ENCODE measurements around the gene MED19.

The MED19 gene

GRCh38 chr11:57659669-57660068 lies 52.3 kb downstream of the MED19 start:
- Histone ChIP-seq H3K36me3 (ENCODE audit: insufficient read depth, insufficient read length, low read length) (peaks cover 39% of the 10 kb centered on the region), H3K9ac (ENCODE audit: insufficient read length, low read depth) (no peak overlapping the region), H3K4me3 (ENCODE audit: insufficient read length, low read depth) (no peak overlapping the region), H3K9me3 (ENCODE audit: insufficient read depth, low read length) (no peaks in the 10 kb centered on the region), H3K4me1 (ENCODE audit: insufficient read depth, insufficient read length) (no peaks in the 10 kb centered on the region), H3K27me3 (ENCODE audit: insufficient read depth, insufficient read length) (peaks cover 6% of the 10 kb centered on the region)
- TF ChIP-seq YY1 (IDR thresholded peaks at IDR 0.05; ENCODE audit: insufficient read depth, insufficient read length) (no peak), ZNF274 (IDR thresholded peaks at IDR 0.05; ENCODE audit: low read depth, low read length) (no peak), SUZ12 (IDR thresholded peaks at IDR 0.05; ENCODE audit: extremely low read depth, insufficient read depth, insufficient read length) (no peak)
- no peak for DNase-seq (ENCODE audit: low read depth, low spot score)

DNA sequence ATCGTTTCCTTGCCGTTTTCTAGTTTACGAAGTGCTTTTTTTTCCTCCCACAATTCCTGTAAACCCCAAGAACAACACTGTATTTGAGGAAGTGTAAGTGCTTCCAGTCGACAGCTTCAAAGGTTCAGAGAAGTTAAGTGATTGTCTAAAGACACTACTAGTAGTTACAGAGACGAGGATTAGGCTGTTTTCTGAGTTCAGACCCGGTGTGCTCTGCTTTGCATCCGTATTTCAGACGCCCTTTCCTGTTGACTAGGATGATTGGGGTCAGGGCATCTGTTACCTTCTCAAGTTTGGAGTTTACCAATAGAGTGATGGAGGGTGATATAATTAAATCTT lies 54.0 kb downstream of the MED19 start:
- Histone ChIP-seq H3K27me3 (ENCODE audit: insufficient read depth, insufficient read length) (peaks cover 6% of the 10 kb centered on the region), H3K9ac (ENCODE audit: insufficient read length, low read depth) (peak overlapping the region; percentile 92), H3K36me3 (ENCODE audit: insufficient read depth, insufficient read length, low read length) (peaks cover 39% of the 10 kb centered on the region), H3K4me1 (ENCODE audit: insufficient read depth, insufficient read length) (no peaks in the 10 kb centered on the region), H3K4me3 (ENCODE audit: insufficient read length, low read depth) (peak overlapping the region; percentile 75), H3K9me3 (ENCODE audit: insufficient read depth, low read length) (no peaks in the 10 kb centered on the region)
- TF ChIP-seq ZNF274 (IDR thresholded peaks at IDR 0.05; ENCODE audit: low read depth, low read length): no peak
- TF ChIP-seq SUZ12 (IDR thresholded peaks at IDR 0.05; ENCODE audit: extremely low read depth, insufficient read depth, insufficient read length): no peak
- TF ChIP-seq YY1 (IDR thresholded peaks at IDR 0.05; ENCODE audit: insufficient read depth, insufficient read length): no peak
- DNase-seq (ENCODE audit: low read depth, low spot score): no peak

DNA sequence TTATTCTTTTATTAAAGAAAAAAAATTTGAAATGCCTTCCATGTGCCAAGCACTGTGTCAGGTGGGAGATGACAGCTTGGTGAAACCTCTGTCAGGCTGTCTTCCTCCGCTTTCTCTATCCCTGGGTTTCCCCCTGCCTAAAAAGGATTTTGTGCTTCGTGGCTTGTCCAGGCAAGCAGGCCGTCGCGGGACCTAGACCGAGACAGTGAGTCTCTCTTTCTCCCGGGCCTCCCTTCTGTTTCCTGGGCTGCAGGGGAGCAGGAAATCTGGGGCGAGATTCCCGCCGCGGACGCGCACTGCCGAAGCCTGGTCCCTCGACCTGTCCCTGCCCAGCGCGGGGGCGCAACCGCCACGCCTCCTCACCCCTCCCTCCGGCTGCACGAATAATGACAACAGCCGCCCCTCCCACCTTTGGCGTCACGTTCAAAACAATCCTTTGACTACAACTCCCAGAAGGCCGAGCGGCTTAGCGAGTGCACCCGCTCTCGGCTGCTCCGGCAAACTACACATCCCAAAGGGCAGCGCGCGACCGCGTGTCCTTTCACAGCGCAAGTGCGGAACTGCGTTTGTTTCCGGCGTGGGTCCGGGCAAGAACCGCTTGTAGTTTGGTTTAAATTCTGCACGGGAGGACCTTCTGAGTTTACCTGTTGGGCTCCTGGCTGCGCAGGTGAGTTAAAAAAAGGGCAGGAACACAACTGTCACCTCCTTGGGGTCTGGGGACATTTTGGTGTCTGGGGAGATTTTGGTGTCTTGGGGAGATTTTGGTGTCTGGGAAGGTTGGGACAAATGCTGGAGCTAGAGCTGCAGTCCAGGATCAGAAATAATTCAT lies 54.6 kb downstream of the MED19 start, which contains the start of gene CLP1:
TSS of gene CLP1 (plus strand) at position 569 of the 829 bp plus-strand sequence. CDS start 1,715 bp downstream, outside the sequence.
- TF ChIP-seq SUZ12 (IDR thresholded peaks at IDR 0.05; ENCODE audit: extremely low read depth, insufficient read depth, insufficient read length): no peak
- TF ChIP-seq ZNF274 (IDR thresholded peaks at IDR 0.05; ENCODE audit: low read depth, low read length): no peak
- no peak for TF ChIP-seq YY1 (IDR thresholded peaks at IDR 0.05; ENCODE audit: insufficient read depth, insufficient read length)

GRCh38 chr11:57656885-57657193 lies 55.2 kb downstream of the MED19 start:
- H3K9me3 ChIP-seq (ENCODE audit: insufficient read depth, low read length): no peaks in the 10 kb centered on the region
- peaks cover 30% of the 10 kb centered on the region for H3K36me3 ChIP-seq (ENCODE audit: insufficient read depth, insufficient read length, low read length)
- H3K9ac ChIP-seq (ENCODE audit: insufficient read length, low read depth): peak overlapping the region; percentile 72
- peak overlapping the region; percentile 75 for H3K4me3 ChIP-seq (ENCODE audit: insufficient read length, low read depth)
- DNase-seq (ENCODE audit: low read depth, low spot score): no peak
- H3K4me1 ChIP-seq (ENCODE audit: insufficient read depth, insufficient read length): no peaks in the 10 kb centered on the region
- peaks cover 6% of the 10 kb centered on the region for H3K27me3 ChIP-seq (ENCODE audit: insufficient read depth, insufficient read length)
- no peak for TF ChIP-seq YY1 (IDR thresholded peaks at IDR 0.05; ENCODE audit: insufficient read depth, insufficient read length)
- TF ChIP-seq ZNF274 (IDR thresholded peaks at IDR 0.05; ENCODE audit: low read depth, low read length): no peak
- TF ChIP-seq SUZ12 (IDR thresholded peaks at IDR 0.05; ENCODE audit: extremely low read depth, insufficient read depth, insufficient read length): no peak

More for the DNA sequence above, 54.6 kb downstream of the MED19 start, which contains the start of gene CLP1:
- H3K9ac ChIP-seq (ENCODE audit: insufficient read length, low read depth): peak within 1 kb of the TSS; percentile 92
- peak within 1 kb of the TSS; percentile 75 for H3K4me3 ChIP-seq (ENCODE audit: insufficient read length, low read depth)
- H3K27me3 ChIP-seq (ENCODE audit: insufficient read depth, insufficient read length): peaks cover 6% of the 10 kb centered on the region
- peak; percentile 99 for DNase-seq (ENCODE audit: low read depth, low spot score)
- H3K36me3 ChIP-seq (ENCODE audit: insufficient read depth, insufficient read length, low read length): peaks cover 36% of the 10 kb centered on the region
- no peaks in the 10 kb centered on the region for H3K4me1 ChIP-seq (ENCODE audit: insufficient read depth, insufficient read length)
- no peaks in the 10 kb centered on the region for H3K9me3 ChIP-seq (ENCODE audit: insufficient read depth, low read length)

All from NT2/D1 (cell line).